GM12801 (cell line): ENCODE measurements around the gene PHLDB1.

Source experiments
- TF ChIP-seq, protein P1 (sequence below): IDR thresholded peaks from one replicate; pipeline ENCODE4 v1.5.1; 2011; ENCODE audit warnings: control low read depth; ENCODE audit not compliant: insufficient read length; ENCODE audit errors: extremely low read depth

The PHLDB1 gene

DNA sequence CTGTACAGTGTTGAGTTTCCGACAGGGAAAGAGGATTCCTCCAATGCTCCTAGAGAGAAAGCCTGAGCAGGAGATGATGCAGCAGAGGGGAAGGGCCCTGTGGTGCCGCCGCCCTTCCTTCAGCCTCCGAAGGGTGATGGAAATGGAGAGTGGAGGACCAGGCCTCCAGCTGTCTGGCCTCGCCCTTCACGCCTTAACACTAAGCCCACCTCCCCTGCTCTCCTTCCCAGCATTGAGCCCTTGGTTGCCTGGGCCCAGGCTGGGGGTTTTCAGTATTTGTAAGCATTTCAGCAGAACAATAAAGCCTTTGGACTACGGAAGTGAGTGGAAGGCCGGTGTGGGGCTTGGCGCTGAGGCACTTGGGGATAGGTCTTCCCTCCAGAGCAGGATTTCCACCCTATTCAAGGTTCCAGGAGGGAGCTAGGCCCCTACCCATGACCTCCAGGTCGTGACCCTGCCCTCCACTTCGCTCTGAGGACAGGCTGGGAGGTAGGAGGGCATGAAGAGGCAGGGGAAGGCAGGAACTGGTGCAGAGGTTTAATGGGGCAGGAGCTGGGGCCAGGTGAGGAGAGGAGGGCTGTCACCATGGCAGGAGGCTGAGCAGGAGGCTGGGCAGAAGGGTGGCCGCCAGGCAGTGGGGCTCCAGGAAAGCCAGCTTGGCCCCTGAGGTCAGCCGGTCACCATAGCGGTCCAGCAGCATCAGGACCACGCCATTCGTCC is 50.5 kb downstream of the PHLDB1 start:
- TF ChIP-seq, protein P1, sequence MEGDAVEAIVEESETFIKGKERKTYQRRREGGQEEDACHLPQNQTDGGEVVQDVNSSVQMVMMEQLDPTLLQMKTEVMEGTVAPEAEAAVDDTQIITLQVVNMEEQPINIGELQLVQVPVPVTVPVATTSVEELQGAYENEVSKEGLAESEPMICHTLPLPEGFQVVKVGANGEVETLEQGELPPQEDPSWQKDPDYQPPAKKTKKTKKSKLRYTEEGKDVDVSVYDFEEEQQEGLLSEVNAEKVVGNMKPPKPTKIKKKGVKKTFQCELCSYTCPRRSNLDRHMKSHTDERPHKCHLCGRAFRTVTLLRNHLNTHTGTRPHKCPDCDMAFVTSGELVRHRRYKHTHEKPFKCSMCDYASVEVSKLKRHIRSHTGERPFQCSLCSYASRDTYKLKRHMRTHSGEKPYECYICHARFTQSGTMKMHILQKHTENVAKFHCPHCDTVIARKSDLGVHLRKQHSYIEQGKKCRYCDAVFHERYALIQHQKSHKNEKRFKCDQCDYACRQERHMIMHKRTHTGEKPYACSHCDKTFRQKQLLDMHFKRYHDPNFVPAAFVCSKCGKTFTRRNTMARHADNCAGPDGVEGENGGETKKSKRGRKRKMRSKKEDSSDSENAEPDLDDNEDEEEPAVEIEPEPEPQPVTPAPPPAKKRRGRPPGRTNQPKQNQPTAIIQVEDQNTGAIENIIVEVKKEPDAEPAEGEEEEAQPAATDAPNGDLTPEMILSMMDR: no peak

DNA sequence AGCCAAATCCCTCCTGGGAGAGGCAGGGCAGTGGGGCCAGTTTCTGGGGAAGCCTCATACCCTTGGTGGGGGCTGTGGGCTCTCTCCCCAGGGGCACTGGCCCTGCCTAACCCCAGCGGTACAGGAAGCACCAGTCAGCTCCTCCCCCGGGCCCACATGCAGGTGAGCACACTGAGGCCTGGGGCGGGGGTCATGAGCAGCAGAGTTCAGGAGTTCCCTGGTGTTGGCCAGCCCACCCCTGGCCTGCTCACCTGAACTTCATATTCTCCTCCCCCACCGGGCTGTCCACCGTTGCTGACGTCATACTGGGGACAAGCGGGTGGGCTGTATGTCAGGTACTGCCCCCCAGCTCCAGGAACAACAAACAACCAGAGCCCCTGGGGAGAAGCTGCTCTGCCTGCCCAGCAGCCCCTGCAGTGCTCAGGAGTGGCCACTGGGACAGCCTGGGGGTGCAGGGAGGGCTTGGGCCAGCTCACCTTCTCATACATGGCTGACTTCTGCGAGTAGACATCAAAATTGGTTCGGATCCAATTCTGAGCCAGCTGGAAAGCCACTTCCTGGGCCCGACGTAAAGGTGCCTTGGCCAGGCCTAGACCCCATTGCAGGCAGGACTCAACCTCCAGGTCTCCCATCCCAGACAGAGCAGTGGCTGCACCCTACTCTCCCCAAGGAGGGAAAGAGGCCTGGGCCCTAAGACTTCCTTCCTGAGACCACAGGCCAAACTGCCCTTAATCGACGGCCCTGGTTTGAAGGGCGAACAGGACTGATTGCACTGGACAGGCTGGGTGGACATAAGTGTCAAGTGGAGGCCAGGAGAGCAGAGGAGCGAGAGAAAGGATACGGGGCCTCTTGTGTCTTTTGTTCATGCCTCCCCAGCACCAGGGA is 51.3 kb downstream of the PHLDB1 start:
- TF ChIP-seq, protein P1: no peak

DNA sequence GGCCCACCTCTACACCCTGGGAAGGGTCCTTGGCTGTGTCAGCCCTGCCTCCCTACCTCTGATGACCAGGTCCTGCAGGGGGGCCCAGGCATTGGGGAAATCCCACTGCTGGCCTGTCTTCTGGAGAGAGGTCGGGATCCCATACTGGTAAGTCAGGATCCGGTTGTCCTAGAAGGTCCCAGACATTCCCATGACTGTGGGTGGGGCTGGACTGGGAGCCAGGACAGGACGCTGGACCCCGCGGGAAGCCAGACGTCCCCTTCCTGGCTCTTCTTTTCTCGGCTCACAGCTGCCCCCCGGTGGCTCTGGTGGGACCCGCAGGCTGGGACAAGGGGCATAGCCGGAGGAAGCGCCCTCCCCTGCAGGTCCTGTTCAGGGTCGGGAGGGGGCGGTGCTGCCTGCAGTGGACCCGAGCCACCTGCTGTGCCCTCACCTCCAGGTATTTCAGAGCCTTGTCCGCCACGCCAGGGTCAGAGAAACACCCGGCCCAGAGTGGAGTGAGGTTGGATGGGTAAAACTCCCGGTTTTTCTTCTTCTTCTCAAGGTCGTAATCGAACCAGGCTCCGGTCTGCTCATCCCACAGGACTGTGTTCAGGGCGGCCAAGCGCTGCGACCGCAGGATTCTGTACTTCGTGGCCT is 52.0 kb downstream of the PHLDB1 start:
- TF ChIP-seq, protein P1: no peak

- TF ChIP-seq, protein P1: no peak
These were observed 52.7 kb downstream of the PHLDB1 start for GRCh38 chr11:118659953-118660680.

DNA sequence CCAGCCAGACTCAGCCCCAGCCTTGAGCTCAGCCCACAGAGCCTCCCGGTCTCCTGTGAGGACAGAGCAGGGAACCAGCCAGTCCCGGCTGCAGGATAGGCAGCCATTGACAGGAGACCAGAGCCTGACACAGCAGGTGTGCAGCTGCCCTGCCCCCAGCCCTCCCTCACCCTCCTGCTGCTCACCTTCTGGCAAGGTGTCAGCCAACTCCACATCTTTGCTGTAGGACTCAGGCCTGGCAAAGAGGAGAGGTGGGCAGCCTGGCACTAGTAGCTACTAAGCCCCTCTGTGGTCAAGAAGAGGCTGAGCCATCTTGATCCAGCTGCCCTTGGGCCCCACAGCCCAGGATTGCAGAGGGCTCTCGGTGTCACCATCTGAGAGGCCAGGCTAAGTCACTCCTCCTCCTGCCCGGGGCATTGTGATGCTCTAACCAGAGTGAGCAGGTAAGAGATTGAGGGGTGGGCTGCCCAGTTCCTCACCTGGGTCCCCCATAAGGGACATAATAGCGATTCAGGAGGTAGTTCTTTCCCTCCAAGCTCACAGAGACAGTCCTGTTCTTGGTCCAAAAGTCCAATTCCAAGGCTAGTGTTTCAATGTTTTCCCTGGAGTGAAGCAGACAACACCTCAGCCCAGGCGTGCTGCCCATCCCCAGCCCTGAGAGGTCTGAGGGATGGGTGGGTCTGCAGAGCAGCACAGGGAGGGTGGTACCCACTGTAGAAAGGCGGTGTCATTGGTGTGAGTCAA is 53.4 kb downstream of the PHLDB1 start:
- TF ChIP-seq, protein P1: no peak

DNA sequence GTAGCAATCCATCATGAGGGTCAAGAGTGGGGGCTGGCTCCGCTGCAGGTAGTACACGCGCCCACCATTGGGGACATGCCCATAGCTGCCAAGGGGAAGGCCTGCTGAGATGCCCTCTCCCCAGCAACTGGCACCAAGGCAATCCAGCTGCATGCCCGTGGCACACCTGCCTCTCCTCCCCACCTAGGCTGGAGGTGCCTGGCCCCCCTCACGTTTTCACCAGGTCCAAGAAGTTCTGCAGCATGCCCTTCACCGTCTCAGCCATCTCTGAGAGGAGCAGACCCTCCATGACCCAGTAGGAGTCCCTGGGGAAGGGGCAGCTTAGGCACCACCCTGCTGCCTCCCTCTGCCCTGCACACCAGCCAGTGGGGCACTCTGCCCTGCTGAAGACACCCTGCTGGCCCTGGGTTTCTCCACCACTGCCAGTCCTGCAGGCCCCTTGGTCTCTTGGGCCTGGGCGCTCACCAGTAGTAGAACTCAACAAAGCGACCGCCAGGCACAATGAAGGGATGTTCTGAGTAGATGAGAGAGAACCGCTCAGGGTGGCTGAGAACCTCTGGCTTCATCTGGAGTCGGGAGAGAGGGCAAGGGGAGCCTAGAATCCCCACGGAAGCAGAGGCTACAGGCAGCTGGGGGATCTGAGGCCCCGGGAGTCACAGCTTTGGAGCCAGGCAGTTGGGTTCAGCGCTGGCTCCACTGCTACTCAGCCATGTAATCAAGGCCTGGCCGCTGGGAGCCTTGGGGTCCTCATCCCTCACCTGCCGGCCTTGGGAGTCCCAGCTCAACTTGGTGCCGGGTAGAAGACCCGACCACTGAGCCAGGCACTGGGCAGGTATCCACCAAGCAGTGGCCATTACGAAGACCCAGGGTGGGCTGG is 54.2 kb downstream of the PHLDB1 start:
- TF ChIP-seq, protein P1: no peak
